Measurements from ENCODE around the gene HTR3D.
"Not testable (repeated sequence)": the region's sequence is repeated elsewhere in the genome, so short reads cannot be mapped to it uniquely, and the experiment has no call there.

The HTR3D gene

DNA sequence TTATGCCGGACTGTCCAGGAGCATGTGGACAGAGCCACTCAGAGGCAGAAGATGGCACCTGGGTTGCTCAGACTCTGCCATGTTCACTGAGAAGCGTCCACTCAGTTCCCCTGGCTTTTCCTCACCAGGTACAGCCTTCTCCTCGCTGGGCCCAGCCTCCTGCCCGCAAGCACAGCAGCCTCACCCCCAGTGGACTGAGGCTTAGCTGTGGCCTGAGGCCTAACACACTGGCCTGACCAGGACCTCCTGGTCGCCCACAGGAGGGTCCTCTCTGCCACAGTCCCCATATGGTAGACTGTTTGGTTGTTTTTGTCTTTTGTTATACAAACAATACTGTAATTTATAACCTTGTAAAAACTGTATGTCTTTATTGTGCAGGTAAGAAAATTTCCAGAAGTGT, 36.8 kb downstream of the HTR3D start:
- no peak for DNase-seq (ENCODE audit: low read depth)

DNA sequence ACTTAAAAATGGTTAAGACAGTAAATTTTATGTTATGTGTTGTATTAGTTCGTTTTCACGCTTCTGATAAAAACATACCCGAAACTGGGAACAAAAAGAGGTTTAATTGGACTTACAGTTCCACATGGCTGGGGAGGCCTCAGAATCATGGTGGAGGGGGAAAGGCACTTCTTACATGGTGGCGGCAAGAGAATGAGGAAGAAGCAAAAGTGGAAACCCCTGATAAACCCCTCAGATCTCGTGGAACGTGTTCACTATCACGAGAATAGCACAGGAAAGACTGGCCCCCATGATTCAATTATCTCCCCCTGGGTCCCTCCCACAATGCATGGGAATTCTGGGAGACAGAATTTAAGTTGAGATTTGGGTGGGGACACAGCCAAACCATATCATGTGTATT, 39.6 kb downstream of the HTR3D start:
- not testable (repeated sequence) for DNase-seq (ENCODE audit: low read depth)

GRCh38 chr3:184073621-184074020, 42.1 kb downstream of the HTR3D start:
- DNase-seq (ENCODE audit: low read depth), result no peak

DNA sequence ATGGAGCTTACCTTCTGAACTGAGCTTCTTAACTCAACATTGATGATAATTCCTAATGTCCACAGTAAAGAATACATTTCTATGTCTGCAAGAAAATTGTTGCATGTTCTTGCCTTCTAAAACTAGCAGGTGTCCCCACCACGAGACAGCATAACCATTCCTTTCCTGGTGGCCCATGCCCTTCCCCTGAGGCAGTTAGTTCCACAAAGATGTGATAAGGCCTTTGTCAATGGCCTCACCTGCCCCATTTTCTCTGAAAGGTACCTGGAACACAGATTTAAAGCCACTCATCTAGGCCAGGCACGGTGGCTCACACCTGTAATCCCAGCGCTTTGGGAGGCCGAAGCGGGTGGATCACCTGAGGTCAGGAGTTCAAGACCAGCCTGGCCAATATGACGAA, 44.4 kb downstream of the HTR3D start:
- no peak for DNase-seq (ENCODE audit: low read depth)

GRCh38 chr3:184077881-184078280, 46.3 kb downstream of the HTR3D start:
- no peak for DNase-seq (ENCODE audit: low read depth)

GRCh38 chr3:184078851-184079250, 47.3 kb downstream of the HTR3D start:
- no peak for DNase-seq (ENCODE audit: low read depth)

DNA sequence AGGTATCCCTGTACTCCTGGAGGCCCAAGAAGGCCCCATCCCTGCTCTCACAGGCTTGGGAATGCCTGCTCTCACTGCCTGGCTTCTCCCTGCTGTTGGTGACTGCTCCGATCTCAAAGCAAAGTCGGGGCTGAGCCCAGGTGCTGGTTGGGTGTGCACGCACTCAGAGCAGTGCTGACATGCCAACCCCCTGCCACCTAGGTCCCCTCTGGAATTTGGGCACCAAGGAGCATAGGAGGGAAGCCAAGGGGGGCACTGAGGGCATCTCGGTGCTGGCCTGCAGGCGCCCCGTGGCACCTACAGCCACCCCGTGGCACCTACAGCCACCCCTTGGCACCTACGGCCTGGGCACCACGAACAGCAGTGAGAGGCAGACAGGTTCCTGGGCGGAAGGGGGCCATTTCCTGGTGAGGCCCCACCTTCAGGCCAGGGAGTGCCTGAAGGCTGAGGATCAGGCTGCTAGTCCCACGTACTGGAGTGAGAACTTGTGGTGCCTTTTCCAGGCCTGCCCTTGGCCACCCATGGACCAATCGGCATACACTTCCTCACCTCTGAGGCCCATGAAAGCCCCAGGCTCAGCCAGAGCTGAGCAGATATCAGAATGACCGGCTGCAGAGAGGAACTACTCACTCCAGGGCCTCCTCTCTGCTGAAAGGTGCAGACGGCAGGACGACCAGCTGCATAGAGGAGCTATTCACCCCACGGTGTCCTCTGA, 49.7 kb downstream of the HTR3D start:
- no peak for DNase-seq (ENCODE audit: low read depth)

DNA sequence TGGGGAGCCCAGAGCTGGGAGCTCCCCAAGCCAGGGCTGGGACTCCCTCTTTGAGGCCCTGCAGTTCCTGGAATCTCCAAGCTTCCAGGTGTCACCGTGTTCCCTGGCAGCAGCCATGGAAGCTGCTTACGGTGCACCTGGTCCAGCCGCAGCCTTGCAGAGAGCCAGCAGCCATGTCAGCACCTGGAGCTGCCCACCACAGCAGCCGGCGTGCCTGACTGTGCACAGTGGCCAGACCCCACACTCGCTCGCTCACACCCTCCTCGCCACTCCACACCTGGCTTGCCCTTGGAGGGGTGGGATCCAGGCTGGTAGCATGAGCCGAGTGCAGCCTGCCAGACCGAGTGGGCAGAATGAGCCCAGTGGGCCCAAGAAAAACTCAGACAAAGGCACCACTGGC, 50.5 kb downstream of the HTR3D start:
- DNase-seq (ENCODE audit: low read depth), result no peak

DNA sequence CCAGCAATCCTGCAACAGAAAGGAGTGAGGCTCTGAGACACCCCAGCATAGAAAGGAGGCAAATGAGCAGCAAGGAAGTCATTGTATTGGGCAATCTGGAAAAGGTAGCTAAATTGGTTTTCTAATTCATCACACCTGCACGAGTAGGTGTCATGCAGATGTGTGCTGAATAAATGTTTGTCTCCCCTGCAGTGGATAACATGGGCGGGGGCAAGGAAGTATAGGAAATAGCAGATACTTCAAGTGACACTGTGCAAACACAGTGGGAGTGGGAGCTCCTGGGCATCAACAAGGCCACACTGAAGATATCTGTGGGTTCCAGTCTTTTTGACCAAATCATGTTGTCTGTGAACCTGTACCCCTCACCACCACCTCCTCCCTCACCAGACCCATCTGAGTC, 50.9 kb downstream of the HTR3D start:
- DNase-seq (ENCODE audit: low read depth), result no peak

GRCh38 chr3:184085389-184085852, 53.9 kb downstream of the HTR3D start:
- no peak for DNase-seq (ENCODE audit: low read depth)
